ENCODE measurements around the gene TMEM203.

Gene TMEM203

GRCh38 chr9:137201205-137201868 lies 4.1 kb downstream of the TMEM203 start:
- H3K4me3 ChIP-seq (ENCODE audit: low read length) = peak overlapping the region; percentile 64
- DNase-seq (ENCODE audit: low read depth) = no peak
- no peak for TF ChIP-seq CTCF (IDR thresholded peaks at IDR 0.05; ENCODE audit: insufficient read depth, low read depth, low read length, missing control alignments)

GRCh38 chr9:137200311-137201204 lies 4.9 kb downstream of the TMEM203 start, which contains the start of gene TPRN:
TPRN (minus strand) TSS chr9:137200741; CDS start chr9:137200711, 30 bp downstream.
- no peak for TF ChIP-seq CTCF (IDR thresholded peaks at IDR 0.05; ENCODE audit: insufficient read depth, low read depth, low read length, missing control alignments)
- DNase-seq (ENCODE audit: low read depth) = peak; percentile 99
- H3K4me3 ChIP-seq (ENCODE audit: low read length) = peak within 1 kb of the TSS; percentile 64

- no peak for DNase-seq (ENCODE audit: low read depth)
- TF ChIP-seq CTCF (IDR thresholded peaks at IDR 0.05; ENCODE audit: insufficient read depth, low read depth, low read length, missing control alignments) = no peak
- H3K4me3 ChIP-seq (ENCODE audit: low read length) = peak overlapping the region; percentile 26
Observed at GRCh38 chr9:137199411-137200121, 5.9 kb downstream of the TMEM203 start.

GRCh38 chr9:137198902-137199283 lies 6.6 kb downstream of the TMEM203 start:
- DNase-seq (ENCODE audit: low read depth) = no peak
- peak overlapping the region; percentile 7 for H3K4me3 ChIP-seq (ENCODE audit: low read length)
- no peak for TF ChIP-seq CTCF (IDR thresholded peaks at IDR 0.05; ENCODE audit: insufficient read depth, low read depth, low read length, missing control alignments)

- H3K4me3 ChIP-seq (ENCODE audit: low read length) = peak overlapping the region; percentile 11
- no peak for TF ChIP-seq CTCF (IDR thresholded peaks at IDR 0.05; ENCODE audit: insufficient read depth, low read depth, low read length, missing control alignments)
- DNase-seq (ENCODE audit: low read depth) = no peak
Observed at GRCh38 chr9:137198051-137198901, 7.2 kb downstream of the TMEM203 start.
